Smooth muscle cell (in vitro differentiated cells): ENCODE results near the gene TGFBR1. TPM values are rescaled to one million over a fixed set of nuclear protein-coding genes. Genes with fewer than 3 reads are reported as not detected.

Source experiments
- DNase-seq: peaks from one replicate; lab custom pipeline; 2025; ENCODE audit not compliant: unreplicated experiment; lab: John Stamatoyannopoulos, UW
- H2AFZ ChIP-seq: fragments of 200-600 bp; sonication (generic); 2 replicates; pipeline ENCODE4 v1.6.0; 2016; ENCODE audit warnings: antibody characterized with exemption, low read depth, mild to moderate bottlenecking
- H3F3A ChIP-seq: fragments of 200-600 bp; sonication (generic); 2 replicates; pipeline ENCODE4 v1.6.0; 2017; ENCODE audit warnings: antibody characterized with exemption, low read depth
- H3K27ac ChIP-seq: fragments of 200-600 bp; sonication (generic); 2 replicates; pipeline ENCODE4 v1.5.1; 2016; ENCODE audit warnings: low read depth, mild to moderate bottlenecking
- H3K27me3 ChIP-seq: fragments of 200-600 bp; sonication (generic); 2 replicates; pipeline ENCODE4 v1.6.1; 2016; ENCODE audit warnings: low read depth, mild to moderate bottlenecking
- H3K36me3 ChIP-seq: fragments of 200-600 bp; sonication (generic); 2 replicates; pipeline ENCODE4 v1.5.1; 2016; ENCODE audit warnings: low read depth
- H3K4me1 ChIP-seq: fragments of 200-600 bp; sonication (generic); 2 replicates; pipeline ENCODE4 v1.5.1; 2016; ENCODE audit warnings: low read depth
- H3K4me2 ChIP-seq: fragments of 200-600 bp; sonication (generic); 2 replicates; pipeline ENCODE4 v1.6.0; 2016; ENCODE audit warnings: mild to moderate bottlenecking
- H3K4me3 ChIP-seq: fragments of 200-600 bp; sonication (generic); 2 replicates; pipeline ENCODE4 v1.5.1; 2016; ENCODE audit warnings: mild to moderate bottlenecking
- H3K79me2 ChIP-seq: fragments of 200-600 bp; sonication (generic); 2 replicates; pipeline ENCODE4 v1.6.0; 2016; ENCODE audit warnings: low read depth, mild to moderate bottlenecking
- H3K9ac ChIP-seq: fragments of 200-600 bp; sonication (generic); 2 replicates; pipeline ENCODE4 v1.6.0; 2016; ENCODE audit warnings: low read depth
- H3K9me3 ChIP-seq: fragments of 200-600 bp; sonication (generic); replicated peaks from 2 replicates; pipeline ENCODE4 v1.5.1; 2016; ENCODE audit warnings: low read depth
- H4K20me1 ChIP-seq: fragments of 200-600 bp; sonication (generic); 2 replicates; pipeline ENCODE4 v1.6.0; 2016; ENCODE audit warnings: low read depth
- CTCF ChIP-seq: fragments of 200-600 bp; sonication (generic); IDR thresholded peaks from 2 replicates; pipeline ENCODE4 v1.5.1; 2017; ENCODE audit warnings: borderline replicate concordance, mild to moderate bottlenecking, antibody characterized with exemption; ENCODE audit not compliant: insufficient read depth, poor library complexity, severe bottlenecking
- WGBS: methylation state at CpG from one replicate; pipeline ENCODE4 v1.1.7; 2016; ENCODE audit warnings: low lambda C conversion rate; 5-methylcytosine and 5-hydroxymethylcytosine counted together
- polyA plus RNA-seq: library from polyadenylated mRNA; unstranded; fragments of >200 nt; fragmentation: Nextera tagmentation; extraction: Ambion mirVana; gene quantifications from 2 replicates; pipeline ENCODE4 v1.2.1, GENCODE V29; 2016
- total RNA-seq: library from RNA; depleted of rRNA; stranded (reverse); fragments of >200 nt; gene quantifications from 2 replicates; pipeline ENCODE4 v1.2.3, GENCODE V29; 2014

The TGFBR1 gene
- total and polyA plus RNA-seq, 2 experiments from 2014 or later, result 87.8 to 240 TPM

DNA sequence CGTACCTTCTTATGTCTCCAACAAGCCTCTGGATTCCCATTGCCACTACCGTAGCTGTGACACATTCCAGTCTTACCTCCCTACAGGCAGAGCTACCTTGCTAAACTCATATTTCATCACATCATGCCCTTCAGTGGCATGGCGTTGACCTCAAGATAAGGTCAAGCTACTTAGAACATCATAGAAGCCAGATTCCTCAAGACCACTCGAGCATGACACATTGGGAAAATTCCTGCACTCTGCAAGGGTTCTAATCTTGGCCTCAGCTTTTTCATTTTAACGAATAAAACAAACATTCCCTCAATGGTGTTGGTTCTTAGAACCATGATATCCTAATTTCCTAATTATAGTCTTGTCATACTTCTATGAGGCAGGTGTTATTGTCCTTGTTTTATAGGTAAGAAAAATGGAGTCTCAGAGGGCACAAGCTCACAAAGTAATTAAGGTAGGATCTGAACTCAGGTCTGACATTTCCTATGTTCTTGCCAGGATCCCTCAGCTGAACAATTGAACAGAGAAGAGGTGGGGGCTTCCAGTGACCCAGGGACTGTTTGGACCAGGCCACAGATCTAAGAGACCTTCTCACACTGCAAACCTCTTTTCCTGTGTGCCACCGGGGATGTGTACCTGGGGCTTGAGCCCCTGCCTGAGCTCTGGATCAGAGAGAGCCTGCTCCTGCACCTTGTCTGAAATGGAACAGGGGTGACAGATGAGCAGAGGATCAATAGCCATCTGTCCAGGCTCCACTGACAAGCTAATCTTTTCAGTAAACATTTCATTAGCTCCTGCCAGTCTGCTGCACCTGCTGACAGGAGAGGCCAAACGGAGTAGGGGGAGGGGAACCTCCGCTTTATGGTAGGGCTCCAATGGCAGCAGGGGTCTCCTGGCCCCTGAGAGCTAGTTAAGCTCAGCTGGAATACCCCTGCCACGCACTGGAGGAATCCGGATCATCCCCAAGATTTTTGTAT lies 67.5 kb downstream of the TGFBR1 start:
- 68% methylated on average over 10 of the region's 10 CpGs for WGBS
- Histone ChIP-seq H3K27me3 (no peaks in the 10 kb centered on the region), H3K36me3 (no peaks in the 10 kb centered on the region), H3K9me3 (no peaks in the 10 kb centered on the region), H3K9ac (no peak overlapping the region), H3F3A (no peaks in the 10 kb centered on the region), H3K4me1 (peaks cover 70% of the 10 kb centered on the region), H3K79me2 (no peaks in the 10 kb centered on the region), H4K20me1 (no peaks in the 10 kb centered on the region), H3K4me2 (no peak overlapping the region), H3K27ac (no peak overlapping the region), H2AFZ (no peak overlapping the region), H3K4me3 (no peak overlapping the region)
- no peak for TF ChIP-seq CTCF
- no peak for DNase-seq

DNA sequence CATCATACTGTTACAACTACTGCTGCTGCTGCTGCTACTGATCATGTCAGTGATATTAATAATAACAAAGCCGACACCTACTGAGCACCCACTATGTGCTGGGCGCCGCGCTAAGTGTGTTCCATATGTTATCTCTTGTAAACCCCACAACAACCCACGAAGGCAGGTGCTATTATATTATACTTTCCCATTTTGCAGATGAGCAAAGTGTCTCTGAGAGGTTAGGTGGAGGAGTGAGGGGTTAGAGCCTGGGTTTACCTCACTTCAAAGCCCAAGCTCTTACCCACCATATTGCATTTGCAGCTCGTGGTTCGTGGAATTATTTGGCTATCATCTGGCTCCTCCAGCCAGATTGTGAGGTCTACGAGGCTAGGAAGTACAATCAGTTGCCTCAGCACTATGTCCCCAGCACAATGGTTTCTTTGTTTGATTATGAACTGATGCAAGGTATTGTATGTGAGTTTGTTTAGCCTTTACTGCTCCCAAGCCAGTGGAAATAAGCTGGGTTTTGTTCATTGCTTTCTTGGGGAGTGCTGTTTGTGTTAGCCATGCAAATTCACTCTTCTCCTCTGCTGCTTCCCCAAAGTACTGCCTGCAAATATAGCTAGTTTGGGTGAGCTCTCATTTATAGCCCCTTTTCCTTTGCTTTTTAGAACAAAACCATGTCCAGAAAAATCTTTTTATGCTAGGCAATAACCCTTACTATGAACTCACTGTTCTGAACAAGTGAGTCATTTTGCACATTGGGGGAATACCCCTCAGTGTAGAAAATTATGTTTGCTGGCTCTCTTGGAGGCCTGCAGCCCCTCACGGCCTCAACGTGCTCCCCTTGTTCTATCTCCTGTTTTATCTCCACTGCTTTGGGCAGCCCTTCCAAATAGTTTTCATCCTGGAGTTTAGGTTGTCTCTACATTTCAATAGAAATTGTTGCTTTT lies 68.9 kb downstream of the TGFBR1 start:
- H3K9me3 ChIP-seq, result no peaks in the 10 kb centered on the region

DNA sequence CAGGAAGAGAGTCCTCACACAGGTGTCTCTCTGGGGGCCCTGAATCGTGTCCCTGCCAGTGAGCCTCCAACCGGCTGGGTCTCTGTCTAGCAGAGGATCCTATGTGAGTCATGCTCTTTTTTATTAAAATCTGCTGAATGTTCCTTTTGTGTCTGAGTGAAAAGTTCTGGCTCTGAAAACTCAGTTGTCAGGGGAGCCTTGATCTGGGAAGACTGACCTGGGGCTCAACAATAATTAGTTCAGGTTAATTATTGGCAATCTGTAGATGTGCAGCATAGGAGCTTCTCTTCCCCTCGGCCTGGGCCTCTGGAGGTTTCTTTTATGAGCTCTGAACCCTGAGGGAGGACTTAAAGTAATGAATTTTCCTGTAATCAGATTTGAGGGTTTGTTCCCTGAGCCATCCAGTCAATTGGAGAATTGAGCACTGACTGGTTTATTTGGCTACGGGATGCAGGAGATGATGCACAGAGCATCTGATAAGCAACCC lies 71.7 kb downstream of the TGFBR1 start:
- no peak for DNase-seq
- peak overlapping the region; percentile 16 for H2AFZ ChIP-seq
- no peaks in the 10 kb centered on the region for H3K79me2 ChIP-seq
- no peak overlapping the region for H3K4me3 ChIP-seq
- H4K20me1 ChIP-seq, result no peaks in the 10 kb centered on the region
- no peak overlapping the region for H3K4me2 ChIP-seq
- peak overlapping the region; percentile 60 for H3K27ac ChIP-seq
- no peak for TF ChIP-seq CTCF
- no peak overlapping the region for H3K9ac ChIP-seq
- peaks cover 4% of the 10 kb centered on the region for H3F3A ChIP-seq
- no peaks in the 10 kb centered on the region for H3K9me3 ChIP-seq
- WGBS, result 16% methylated on average over 4 of the region's 4 CpGs
- H3K4me1 ChIP-seq, result peaks cover 44% of the 10 kb centered on the region
- H3K36me3 ChIP-seq, result no peaks in the 10 kb centered on the region
- no peaks in the 10 kb centered on the region for H3K27me3 ChIP-seq

More for the DNA sequence above, 68.9 kb downstream of the TGFBR1 start:
- Histone ChIP-seq H3K4me2 (peak overlapping the region; percentile 33), H3K36me3 (no peaks in the 10 kb centered on the region), H4K20me1 (no peaks in the 10 kb centered on the region), H3K9ac (no peak overlapping the region), H3K79me2 (no peaks in the 10 kb centered on the region), H3K4me3 (no peak overlapping the region), H3K27me3 (no peaks in the 10 kb centered on the region), H2AFZ (no peak overlapping the region), H3F3A (no peaks in the 10 kb centered on the region), H3K4me1 (peaks cover 67% of the 10 kb centered on the region), H3K27ac (no peak overlapping the region)
- no peak for DNase-seq
- 84% methylated on average over 10 of the region's 10 CpGs for WGBS
- TF ChIP-seq CTCF, result no peak
